Neural progenitor cell (in vitro differentiated cells): ENCODE results near the gene SPDYE16.
"Not testable (repeated sequence)": the region's sequence is repeated elsewhere in the genome, so short reads cannot be mapped to it uniquely, and the experiment has no call there.

ENCODE experiments used
- EZH2 ChIP-seq: fragments of 200-600 bp; sonication (generic); IDR thresholded peaks from 2 replicates; pipeline ENCODE4 v1.6.1; 2017; ENCODE audit warnings: antibody characterized with exemption, mild to moderate bottlenecking, moderate library complexity
- EZH2phosphoT487 ChIP-seq: fragments of 200-600 bp; sonication (generic); IDR thresholded peaks from 2 replicates; pipeline ENCODE4 v1.6.1; 2017; ENCODE audit warnings: antibody characterized with exemption
- TF ChIP-seq, protein P1 (sequence below): fragments of 200-600 bp; sonication (generic); IDR thresholded peaks from 2 replicates; pipeline ENCODE4 v1.5.1; 2017; ENCODE audit warnings: antibody characterized with exemption, mild to moderate bottlenecking

DNA sequence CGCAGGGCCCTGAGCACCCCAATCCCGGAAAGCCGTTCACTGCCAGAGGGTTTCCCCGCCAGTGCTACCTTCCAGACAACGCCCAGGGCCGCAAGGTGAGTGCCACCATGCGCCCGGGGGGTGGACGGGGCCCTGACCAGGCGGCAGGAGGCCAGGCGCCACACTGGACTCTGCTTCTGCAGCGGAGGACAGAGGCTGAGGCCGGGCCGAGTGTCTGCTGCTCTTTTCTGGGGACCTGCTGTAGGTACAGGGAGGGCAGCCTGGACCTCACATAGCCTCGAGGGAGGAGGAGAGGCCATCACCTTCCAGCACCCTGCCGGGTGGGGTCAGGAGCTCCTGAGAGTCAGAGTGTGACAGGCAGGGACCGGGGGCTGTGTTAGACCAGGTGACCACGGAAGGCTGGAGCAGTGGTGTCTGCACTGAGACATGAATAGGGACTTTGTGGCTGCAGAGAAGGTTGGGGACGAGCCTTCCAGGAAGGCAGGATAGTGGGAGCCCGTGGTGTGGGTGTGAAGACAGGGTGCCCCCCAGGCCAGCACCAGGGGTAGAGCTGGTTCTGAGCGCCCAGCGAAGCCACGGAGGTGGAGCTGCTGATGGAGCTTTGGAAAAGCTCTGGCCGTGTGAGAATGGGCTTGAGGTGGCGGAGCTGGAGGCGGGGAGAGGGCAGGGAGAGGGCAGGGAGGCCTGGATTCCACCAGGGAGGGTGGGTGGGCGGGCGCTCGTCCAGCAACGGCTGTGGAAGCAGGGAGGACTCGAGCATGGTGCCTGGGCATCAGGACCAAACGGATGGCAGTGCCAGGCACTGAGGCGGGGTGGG is 38.5 kb downstream of the SPDYE16 start:
- TF ChIP-seq, protein P1, sequence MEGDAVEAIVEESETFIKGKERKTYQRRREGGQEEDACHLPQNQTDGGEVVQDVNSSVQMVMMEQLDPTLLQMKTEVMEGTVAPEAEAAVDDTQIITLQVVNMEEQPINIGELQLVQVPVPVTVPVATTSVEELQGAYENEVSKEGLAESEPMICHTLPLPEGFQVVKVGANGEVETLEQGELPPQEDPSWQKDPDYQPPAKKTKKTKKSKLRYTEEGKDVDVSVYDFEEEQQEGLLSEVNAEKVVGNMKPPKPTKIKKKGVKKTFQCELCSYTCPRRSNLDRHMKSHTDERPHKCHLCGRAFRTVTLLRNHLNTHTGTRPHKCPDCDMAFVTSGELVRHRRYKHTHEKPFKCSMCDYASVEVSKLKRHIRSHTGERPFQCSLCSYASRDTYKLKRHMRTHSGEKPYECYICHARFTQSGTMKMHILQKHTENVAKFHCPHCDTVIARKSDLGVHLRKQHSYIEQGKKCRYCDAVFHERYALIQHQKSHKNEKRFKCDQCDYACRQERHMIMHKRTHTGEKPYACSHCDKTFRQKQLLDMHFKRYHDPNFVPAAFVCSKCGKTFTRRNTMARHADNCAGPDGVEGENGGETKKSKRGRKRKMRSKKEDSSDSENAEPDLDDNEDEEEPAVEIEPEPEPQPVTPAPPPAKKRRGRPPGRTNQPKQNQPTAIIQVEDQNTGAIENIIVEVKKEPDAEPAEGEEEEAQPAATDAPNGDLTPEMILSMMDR: not testable (repeated sequence)
- TF ChIP-seq EZH2, EZH2phosphoT487: not testable (repeated sequence)
